ENCODE results near the gene SLC39A10.
"Not testable (repeated sequence)": the region's sequence is repeated elsewhere in the genome, so short reads cannot be mapped to it uniquely, and the experiment has no call there.

GRCh38 chr2:195648370-195648769 is 8.7 kb upstream of the SLC39A10 start:
- not testable (repeated sequence) for TF ChIP-seq CTCF (IDR thresholded peaks at IDR 0.05); NFYB (CRISPR knock-in tag; conservative IDR thresholded peaks at IDR 0.05; ENCODE audit: low read depth); ZNF138 (CRISPR knock-in tag; conservative IDR thresholded peaks at IDR 0.05); JUN (CRISPR knock-in tag; IDR thresholded peaks at IDR 0.05); ESRRA (CRISPR knock-in tag; IDR thresholded peaks at IDR 0.05; ENCODE audit: borderline replicate concordance); TP53 (CRISPR knock-in tag; IDR thresholded peaks at IDR 0.05); MAX (CRISPR knock-in tag; IDR thresholded peaks at IDR 0.05); CREB1 (CRISPR knock-in tag; IDR thresholded peaks at IDR 0.05); NR1H2 (CRISPR knock-in tag; IDR thresholded peaks at IDR 0.05); TCF7 (CRISPR knock-in tag; IDR thresholded peaks at IDR 0.05; ENCODE audit: low read depth); FOXP4 (CRISPR knock-in tag; IDR thresholded peaks at IDR 0.05); STAT6 (CRISPR knock-in tag; conservative IDR thresholded peaks at IDR 0.05; ENCODE audit: low read depth)
- TF ChIP-seq, protein P1, sequence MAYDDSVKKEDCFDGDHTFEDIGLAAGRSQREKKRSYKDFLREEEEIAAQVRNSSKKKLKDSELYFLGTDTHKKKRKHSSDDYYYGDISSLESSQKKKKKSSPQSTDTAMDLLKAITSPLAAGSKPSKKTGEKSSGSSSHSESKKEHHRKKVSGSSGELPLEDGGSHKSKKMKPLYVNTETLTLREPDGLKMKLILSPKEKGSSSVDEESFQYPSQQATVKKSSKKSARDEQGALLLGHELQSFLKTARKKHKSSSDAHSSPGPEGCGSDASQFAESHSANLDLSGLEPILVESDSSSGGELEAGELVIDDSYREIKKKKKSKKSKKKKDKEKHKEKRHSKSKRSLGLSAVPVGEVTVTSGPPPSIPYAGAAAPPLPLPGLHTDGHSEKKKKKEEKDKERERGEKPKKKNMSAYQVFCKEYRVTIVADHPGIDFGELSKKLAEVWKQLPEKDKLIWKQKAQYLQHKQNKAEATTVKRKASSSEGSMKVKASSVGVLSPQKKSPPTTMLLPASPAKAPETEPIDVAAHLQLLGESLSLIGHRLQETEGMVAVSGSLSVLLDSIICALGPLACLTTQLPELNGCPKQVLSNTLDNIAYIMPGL (CRISPR knock-in tag; IDR thresholded peaks at IDR 0.05), result not testable (repeated sequence)
- TF ChIP-seq, protein P2, sequence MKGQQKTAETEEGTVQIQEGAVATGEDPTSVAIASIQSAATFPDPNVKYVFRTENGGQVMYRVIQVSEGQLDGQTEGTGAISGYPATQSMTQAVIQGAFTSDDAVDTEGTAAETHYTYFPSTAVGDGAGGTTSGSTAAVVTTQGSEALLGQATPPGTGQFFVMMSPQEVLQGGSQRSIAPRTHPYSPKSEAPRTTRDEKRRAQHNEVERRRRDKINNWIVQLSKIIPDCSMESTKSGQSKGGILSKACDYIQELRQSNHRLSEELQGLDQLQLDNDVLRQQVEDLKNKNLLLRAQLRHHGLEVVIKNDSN (CRISPR knock-in tag; IDR thresholded peaks at IDR 0.05), result not testable (repeated sequence)
